Hepatocyte (in vitro differentiated cells): ENCODE measurements around the gene RUBCN.

Source experiments
- EZH2 ChIP-seq: fragments of 200-600 bp; sonication (generic); IDR thresholded peaks from 2 replicates; pipeline ENCODE4 v1.6.1; 2016; ENCODE audit warnings: antibody characterized with exemption, mild to moderate bottlenecking, borderline replicate concordance
- TF ChIP-seq, protein P1 (sequence below): fragments of 200-600 bp; sonication (generic); IDR thresholded peaks from 2 replicates; pipeline ENCODE4 v1.5.1; 2016; ENCODE audit warnings: antibody characterized with exemption, mild to moderate bottlenecking; ENCODE audit not compliant: poor library complexity

DNA sequence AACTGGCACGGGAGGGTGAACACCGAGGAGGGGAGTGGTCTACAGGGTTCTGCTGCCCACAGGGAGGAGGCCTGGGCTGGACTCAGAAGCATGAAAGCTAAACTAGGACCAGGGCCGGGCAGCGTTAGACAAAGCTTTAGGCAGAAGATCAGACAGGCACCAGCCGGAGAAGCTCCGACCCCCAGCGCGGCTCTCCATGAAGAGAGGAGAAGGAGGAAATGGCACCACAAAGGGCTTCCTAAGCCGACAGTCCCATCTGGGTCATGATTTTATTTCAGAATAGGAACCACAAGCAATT lies 61.2 kb downstream of the RUBCN start:
- TF ChIP-seq, protein P1, sequence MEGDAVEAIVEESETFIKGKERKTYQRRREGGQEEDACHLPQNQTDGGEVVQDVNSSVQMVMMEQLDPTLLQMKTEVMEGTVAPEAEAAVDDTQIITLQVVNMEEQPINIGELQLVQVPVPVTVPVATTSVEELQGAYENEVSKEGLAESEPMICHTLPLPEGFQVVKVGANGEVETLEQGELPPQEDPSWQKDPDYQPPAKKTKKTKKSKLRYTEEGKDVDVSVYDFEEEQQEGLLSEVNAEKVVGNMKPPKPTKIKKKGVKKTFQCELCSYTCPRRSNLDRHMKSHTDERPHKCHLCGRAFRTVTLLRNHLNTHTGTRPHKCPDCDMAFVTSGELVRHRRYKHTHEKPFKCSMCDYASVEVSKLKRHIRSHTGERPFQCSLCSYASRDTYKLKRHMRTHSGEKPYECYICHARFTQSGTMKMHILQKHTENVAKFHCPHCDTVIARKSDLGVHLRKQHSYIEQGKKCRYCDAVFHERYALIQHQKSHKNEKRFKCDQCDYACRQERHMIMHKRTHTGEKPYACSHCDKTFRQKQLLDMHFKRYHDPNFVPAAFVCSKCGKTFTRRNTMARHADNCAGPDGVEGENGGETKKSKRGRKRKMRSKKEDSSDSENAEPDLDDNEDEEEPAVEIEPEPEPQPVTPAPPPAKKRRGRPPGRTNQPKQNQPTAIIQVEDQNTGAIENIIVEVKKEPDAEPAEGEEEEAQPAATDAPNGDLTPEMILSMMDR, result no peak
- no peak for TF ChIP-seq EZH2
